GM12892 (cell line): ENCODE data around the gene DNAJC18.

ENCODE experiments used
- POLR2A ChIP-seq: IDR thresholded peaks from 2 replicates; pipeline ENCODE4 v1.6.1; 2011; ENCODE audit warnings: low read depth, low read length, control low read depth
- POLR2AphosphoS5 ChIP-seq: IDR thresholded peaks from 2 replicates; pipeline ENCODE4 v1.6.1; 2011; ENCODE audit warnings: low read depth, low read length, control low read depth
- TAF1 ChIP-seq: IDR thresholded peaks from 2 replicates; pipeline ENCODE4 v1.6.1; 2011; ENCODE audit warnings: low read depth, mild to moderate bottlenecking, control low read depth, low read length, borderline replicate concordance

DNA sequence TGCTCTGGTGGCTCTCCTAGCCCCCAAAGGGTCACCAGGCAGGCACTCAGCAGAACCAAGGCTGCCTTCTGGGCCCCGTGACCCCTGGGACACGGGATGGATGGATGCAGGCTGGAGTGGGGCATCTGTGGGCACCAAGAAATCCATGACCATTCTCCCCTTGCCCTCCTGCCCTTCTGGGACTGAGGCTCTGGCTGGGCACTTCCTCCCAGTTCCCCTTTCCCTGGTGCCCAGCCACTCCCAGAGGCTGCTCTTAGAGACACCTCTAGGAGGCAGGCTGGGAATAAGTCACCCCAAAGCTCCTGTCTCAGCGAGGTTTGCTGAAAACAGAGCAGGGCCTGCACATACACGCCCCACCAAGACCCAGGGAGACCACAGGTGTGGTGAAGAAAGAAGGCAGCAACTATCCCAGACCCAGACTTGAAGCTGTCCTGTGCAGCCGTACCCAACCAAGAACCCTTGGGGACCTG is 42.3 kb upstream of the DNAJC18 start:
- no peak for TF ChIP-seq POLR2A
- no peak for TF ChIP-seq POLR2AphosphoS5
- no peak for TF ChIP-seq TAF1
